AG20443 (cell line): ENCODE results near the gene WNT7B.

Experiments
- DNase-seq: peaks from one replicate; pipeline ENCODE4 v3.0.0; 2012; ENCODE audit warnings: low spot score, mixed read lengths

WNT7B gene

GRCh38 chr22:45977003-45977411 is at the start of gene WNT7B:
TSS of gene WNT7B (minus strand) at chr22:45977162. CDS start at chr22:45976754, 408 bp downstream.
- no peak for DNase-seq

GRCh38 chr22:46025973-46026898 is 49.3 kb upstream of the WNT7B start:
- no peak for DNase-seq

- no peak for DNase-seq
Observed at GRCh38 chr22:46025225-46025972, 48.4 kb upstream of the WNT7B start.

- no peak for DNase-seq
Observed at GRCh38 chr22:46024136-46024840, 47.3 kb upstream of the WNT7B start.

- peak; percentile 74 for DNase-seq
Observed at GRCh38 chr22:46023558-46023981, 46.6 kb upstream of the WNT7B start.

- no peak for DNase-seq
Observed at GRCh38 chr22:46022881-46023512, 46.0 kb upstream of the WNT7B start.

- no peak for DNase-seq
Observed at GRCh38 chr22:46021577-46021976, 44.6 kb upstream of the WNT7B start.

GRCh38 chr22:46019351-46019750 is 42.4 kb upstream of the WNT7B start:
- no peak for DNase-seq

GRCh38 chr22:46018859-46019258 is 41.9 kb upstream of the WNT7B start:
- DNase-seq, result no peak

GRCh38 chr22:46017166-46017565 is 40.2 kb upstream of the WNT7B start:
- no peak for DNase-seq

- peak; percentile 96 for DNase-seq
Observed at GRCh38 chr22:46013460-46014416, 36.8 kb upstream of the WNT7B start.

- no peak for DNase-seq
Observed at GRCh38 chr22:46012881-46013281, 35.9 kb upstream of the WNT7B start.

- DNase-seq, result no peak
Observed at GRCh38 chr22:46012182-46012880, 35.4 kb upstream of the WNT7B start.

- DNase-seq, result no peak
Observed at GRCh38 chr22:46011627-46012181, 34.7 kb upstream of the WNT7B start.

- no peak for DNase-seq
Observed at GRCh38 chr22:46010951-46011626, 34.1 kb upstream of the WNT7B start.

GRCh38 chr22:46010207-46010867 is 33.4 kb upstream of the WNT7B start:
- DNase-seq, result no peak

GRCh38 chr22:46009730-46010129 is 32.8 kb upstream of the WNT7B start:
- no peak for DNase-seq

- DNase-seq, result no peak
Observed at GRCh38 chr22:46008836-46009596, 32.1 kb upstream of the WNT7B start.
